ENCODE measurements around the gene DOCK3.

The DOCK3 gene

DNA sequence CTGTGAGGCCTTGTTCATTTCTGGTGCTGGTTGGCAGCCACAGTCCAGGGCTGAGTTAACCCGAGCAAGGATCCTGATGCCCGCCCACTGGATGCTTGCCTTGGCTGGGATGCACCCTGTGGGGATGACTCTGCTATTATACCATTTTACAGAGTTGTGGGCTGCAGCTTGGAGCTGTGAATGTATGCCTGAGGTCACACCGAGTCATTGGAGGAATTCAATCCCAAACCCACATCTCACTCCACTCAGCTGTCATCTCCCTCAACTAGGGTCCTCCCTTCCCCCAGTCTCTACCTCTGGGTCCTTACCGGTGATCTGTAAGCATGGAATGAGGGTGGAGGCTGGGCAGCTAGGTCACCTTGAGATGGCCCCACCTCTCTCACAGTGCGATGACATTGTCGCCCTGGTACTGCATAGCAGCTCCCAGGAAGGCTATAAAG, 35.7 kb upstream of the DOCK3 start:
- TF ChIP-seq, protein P1, sequence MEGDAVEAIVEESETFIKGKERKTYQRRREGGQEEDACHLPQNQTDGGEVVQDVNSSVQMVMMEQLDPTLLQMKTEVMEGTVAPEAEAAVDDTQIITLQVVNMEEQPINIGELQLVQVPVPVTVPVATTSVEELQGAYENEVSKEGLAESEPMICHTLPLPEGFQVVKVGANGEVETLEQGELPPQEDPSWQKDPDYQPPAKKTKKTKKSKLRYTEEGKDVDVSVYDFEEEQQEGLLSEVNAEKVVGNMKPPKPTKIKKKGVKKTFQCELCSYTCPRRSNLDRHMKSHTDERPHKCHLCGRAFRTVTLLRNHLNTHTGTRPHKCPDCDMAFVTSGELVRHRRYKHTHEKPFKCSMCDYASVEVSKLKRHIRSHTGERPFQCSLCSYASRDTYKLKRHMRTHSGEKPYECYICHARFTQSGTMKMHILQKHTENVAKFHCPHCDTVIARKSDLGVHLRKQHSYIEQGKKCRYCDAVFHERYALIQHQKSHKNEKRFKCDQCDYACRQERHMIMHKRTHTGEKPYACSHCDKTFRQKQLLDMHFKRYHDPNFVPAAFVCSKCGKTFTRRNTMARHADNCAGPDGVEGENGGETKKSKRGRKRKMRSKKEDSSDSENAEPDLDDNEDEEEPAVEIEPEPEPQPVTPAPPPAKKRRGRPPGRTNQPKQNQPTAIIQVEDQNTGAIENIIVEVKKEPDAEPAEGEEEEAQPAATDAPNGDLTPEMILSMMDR (IDR thresholded peaks at IDR 0.05; ENCODE audit: control insufficient read depth, insufficient read depth, low read depth, low read length, missing control alignments), result no peak
- H3K4me3 ChIP-seq (ENCODE audit: control insufficient read depth, low read depth, low read length), result no peak overlapping the region
- DNase-seq (ENCODE audit: low read depth), result no peak

DNA sequence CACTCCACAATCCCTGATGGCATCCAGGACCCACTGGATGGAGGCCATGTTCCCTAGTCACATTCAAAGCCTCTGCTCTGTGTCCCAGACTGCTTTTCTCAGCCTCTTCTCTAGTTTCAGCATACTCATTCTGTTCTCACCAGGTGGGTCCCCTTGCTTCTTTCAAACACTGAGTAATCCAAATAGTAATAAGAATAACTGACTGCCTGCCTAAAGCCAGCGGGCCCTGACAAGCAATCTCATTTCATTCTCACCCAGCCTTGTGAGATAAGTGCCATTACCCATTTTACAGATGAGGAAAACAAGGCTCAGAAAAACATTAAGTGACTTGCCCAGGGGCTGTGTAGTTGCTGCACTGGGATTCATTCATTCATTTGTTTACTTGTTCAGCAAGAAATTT, 32.3 kb upstream of the DOCK3 start:
- DNase-seq (ENCODE audit: low read depth), result no peak
- H3K4me3 ChIP-seq (ENCODE audit: control insufficient read depth, low read depth, low read length), result no peak overlapping the region
- TF ChIP-seq, protein P1 (IDR thresholded peaks at IDR 0.05; ENCODE audit: control insufficient read depth, insufficient read depth, low read depth, low read length, missing control alignments), result no peak

DNA sequence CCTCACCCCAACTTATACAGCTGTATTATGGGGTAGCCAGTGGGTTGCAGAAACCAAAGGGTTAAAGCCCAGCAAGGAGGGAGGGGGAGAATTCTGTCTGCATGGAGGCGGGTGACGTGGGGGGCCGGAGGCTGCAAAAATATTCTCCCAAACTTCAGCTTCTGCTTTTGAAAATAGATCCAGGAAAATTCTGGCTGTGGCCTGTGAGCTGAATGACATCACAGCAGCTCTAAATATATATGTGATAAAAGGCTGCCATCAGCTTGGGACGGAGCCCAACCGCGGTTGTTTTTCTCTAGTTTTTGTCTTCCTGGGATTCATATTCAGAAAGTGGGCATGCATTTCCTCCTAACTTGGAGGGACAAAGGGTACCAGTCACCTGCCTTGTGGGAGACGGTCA, 30.2 kb upstream of the DOCK3 start:
- TF ChIP-seq, protein P1 (IDR thresholded peaks at IDR 0.05; ENCODE audit: control insufficient read depth, insufficient read depth, low read depth, low read length, missing control alignments), result no peak
- no peak overlapping the region for H3K4me3 ChIP-seq (ENCODE audit: control insufficient read depth, low read depth, low read length)
- DNase-seq (ENCODE audit: low read depth), result no peak

DNA sequence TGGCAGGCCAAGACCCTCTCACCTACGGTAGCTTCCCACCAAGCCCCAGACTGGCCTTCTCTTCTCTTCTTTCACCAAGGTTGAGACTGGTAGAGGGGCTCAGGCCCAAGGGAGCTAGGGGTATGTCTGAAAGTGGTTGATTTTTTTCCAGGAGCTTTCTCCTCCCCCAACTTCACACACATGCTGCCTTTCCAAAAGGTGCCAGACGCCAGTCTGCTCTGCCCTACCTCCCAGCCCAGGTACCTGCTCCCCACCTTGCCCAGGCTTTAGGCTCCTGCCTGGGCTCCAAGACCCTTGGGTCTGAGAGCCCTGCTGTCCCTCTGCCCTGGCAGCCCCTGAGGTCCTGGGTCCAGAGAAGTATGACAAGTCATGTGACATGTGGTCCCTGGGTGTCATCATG, 29.3 kb upstream of the DOCK3 start:
- TF ChIP-seq, protein P1 (IDR thresholded peaks at IDR 0.05; ENCODE audit: control insufficient read depth, insufficient read depth, low read depth, low read length, missing control alignments), result no peak
- DNase-seq (ENCODE audit: low read depth), result no peak
- no peak overlapping the region for H3K4me3 ChIP-seq (ENCODE audit: control insufficient read depth, low read depth, low read length)

DNA sequence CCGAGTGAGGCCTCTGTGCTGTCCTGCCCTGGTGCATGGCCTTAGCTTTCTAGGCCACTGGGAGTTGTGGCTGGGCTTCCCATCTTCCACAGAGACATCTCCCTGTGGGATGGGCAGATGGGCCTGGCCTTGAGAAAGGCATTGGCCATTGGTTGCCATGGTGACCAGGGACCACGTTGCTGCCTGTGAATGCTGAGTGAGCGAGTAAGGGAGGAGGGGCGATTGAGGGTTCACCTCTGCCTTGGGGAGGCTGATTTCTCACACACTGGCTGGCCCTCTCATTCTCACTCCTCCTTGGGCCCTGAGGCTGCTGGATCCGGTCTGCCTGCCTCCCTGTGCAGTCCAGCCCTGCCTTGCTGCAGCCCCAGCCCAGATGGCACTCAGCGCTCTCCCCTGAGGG, 26.4 kb upstream of the DOCK3 start:
- DNase-seq (ENCODE audit: low read depth), result no peak
- TF ChIP-seq, protein P1 (IDR thresholded peaks at IDR 0.05; ENCODE audit: control insufficient read depth, insufficient read depth, low read depth, low read length, missing control alignments), result no peak
- no peak overlapping the region for H3K4me3 ChIP-seq (ENCODE audit: control insufficient read depth, low read depth, low read length)

DNA sequence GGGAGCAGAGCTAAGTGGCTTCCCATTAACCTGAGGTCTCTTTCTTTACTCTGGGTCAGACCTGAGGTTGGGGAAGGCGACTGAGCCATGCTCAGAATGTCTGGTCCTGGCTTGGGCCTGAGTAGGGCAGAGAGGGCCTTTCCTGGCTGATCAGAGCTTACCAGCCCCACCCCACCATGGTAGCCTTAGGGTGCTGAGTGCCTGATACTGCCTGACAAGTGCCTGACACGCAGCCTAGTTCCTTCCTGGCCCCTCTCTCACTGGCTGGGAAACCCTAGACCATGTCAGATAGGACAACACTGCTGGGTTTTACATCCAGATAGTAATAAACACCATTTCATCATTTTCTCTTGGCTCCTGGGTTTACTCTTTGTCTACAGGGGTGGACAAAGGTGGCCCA, 25.8 kb upstream of the DOCK3 start:
- no peak overlapping the region for H3K4me3 ChIP-seq (ENCODE audit: control insufficient read depth, low read depth, low read length)
- no peak for DNase-seq (ENCODE audit: low read depth)
- TF ChIP-seq, protein P1 (IDR thresholded peaks at IDR 0.05; ENCODE audit: control insufficient read depth, insufficient read depth, low read depth, low read length, missing control alignments), result no peak

DNA sequence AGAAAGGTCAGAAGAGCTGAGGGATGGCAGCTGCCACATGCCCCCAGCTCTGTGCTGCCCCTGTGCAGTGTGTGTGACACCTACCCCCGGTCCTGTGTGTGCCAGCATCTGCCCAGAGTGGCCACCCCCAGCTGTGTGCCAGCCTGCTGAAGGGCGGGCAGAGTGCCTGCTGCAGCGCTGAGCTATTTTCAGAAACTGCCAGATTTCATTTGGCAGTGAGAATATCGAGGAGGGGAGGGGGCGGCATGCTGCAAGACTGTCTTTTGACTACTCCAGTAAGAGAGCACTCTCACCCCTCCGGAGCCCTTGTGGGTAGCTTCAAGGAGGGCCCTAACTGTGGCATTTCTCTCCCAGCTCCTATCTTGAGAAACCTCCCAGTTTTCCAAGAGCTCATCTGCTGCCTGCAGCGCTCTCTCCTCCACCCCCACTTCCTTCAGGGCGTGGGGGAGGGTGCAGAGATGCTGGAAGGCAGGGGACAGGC, 25.2 kb upstream of the DOCK3 start:
- TF ChIP-seq, protein P1 (IDR thresholded peaks at IDR 0.05; ENCODE audit: control insufficient read depth, insufficient read depth, low read depth, low read length, missing control alignments), result no peak
- DNase-seq (ENCODE audit: low read depth), result no peak
- H3K4me3 ChIP-seq (ENCODE audit: control insufficient read depth, low read depth, low read length), result no peak overlapping the region

Measured in AG09309 (cell line).